Gastrocnemius medialis (tissue), 4 donors: ENCODE data around the gene PIK3C2G. TPM values are rescaled to one million over a fixed set of nuclear protein-coding genes. Genes with fewer than 3 reads are reported as not detected.

Source experiments
- ATAC-seq, 2 donors: fragments of 150-250 bp; one replicate each; pipeline ENCODE4 v1.9.1; 2016
- DNase-seq, 2 donors: peaks; one replicate each; pipeline ENCODE4 v3.0.0-alpha.2; 2019
- H3K27ac ChIP-seq, 4 donors: fragments of 200-600 bp; sonication (generic); 1 replicate in 1 of 4; 2 replicates in 3 of 4; pipeline ENCODE4 v1.5.1; 2016 to 2018; ENCODE audit warnings: mild to moderate bottlenecking in 2 of 4, moderate library complexity in 1 of 4
- H3K27me3 ChIP-seq, 3 donors: fragments of 200-600 bp; sonication (generic) in 2 of 3; 1 replicate in 1 of 3; 2 replicates in 2 of 3; pipeline versions ENCODE4 v1.5.1 to v1.6.0; 2016 to 2019; ENCODE audit warnings: mild to moderate bottlenecking in 1 of 3, moderate library complexity in 1 of 3
- H3K36me3 ChIP-seq, 2 donors: fragments of 200-600 bp; sonication (generic) in 1 of 2; one replicate each; pipeline ENCODE4 v1.5.1; 2017 to 2018
- H3K4me1 ChIP-seq, 2 donors: fragments of 200-600 bp; sonication (generic) in 1 of 2; one replicate each; pipeline ENCODE4 v1.5.1; 2016 to 2017; ENCODE audit warnings: mild to moderate bottlenecking in 2 of 2
- H3K4me3 ChIP-seq, 4 donors: fragments of 200-600 bp; sonication (generic) in 3 of 4; 1 replicate in 1 of 4; 2 replicates in 3 of 4; pipeline ENCODE4 v1.5.1; 2016 to 2019; ENCODE audit warnings: mild to moderate bottlenecking in 2 of 4
- H3K9me3 ChIP-seq, 3 donors: fragments of 200-600 bp; sonication (generic) in 2 of 3; 1 replicate in 1 of 3; 2 replicates in 2 of 3; pipeline ENCODE4 v1.5.1; 2016 to 2019
- CTCF ChIP-seq, 5 experiments: fragments of 450-650 bp in 3 of 5; fragments of 200-600 bp in 2 of 5; sonication (generic) in 2 of 5; IDR thresholded peaks in 4 of 5; conservative IDR thresholded peaks in 1 of 5; 1 replicate in 4 of 5; 2 replicates in 1 of 5; pipeline ENCODE4 v1.5.1; 2016 to 2019; ENCODE audit warnings: antibody characterized with exemption in 5 of 5, mild to moderate bottlenecking in 3 of 5, moderate library complexity in 3 of 5
- POLR2A ChIP-seq, 2 donors: fragments of 450-650 bp; IDR thresholded peaks; one replicate each; pipeline ENCODE4 v1.6.1; 2017; ENCODE audit warnings: antibody characterized with exemption in 2 of 2, mild to moderate bottlenecking in 2 of 2, moderate library complexity in 2 of 2
- in situ Hi-C, 4 donors: fragments of 200-750 bp; cut with MboI; loops; one replicate each; pipeline versions ENCODE4 v1.15.0 to v1.8.0; 2017; ENCODE audit warnings: low sequenced_read_pairs in 4 of 4
- intact Hi-C: fragments of 100-400 bp; cut with DNase I; formaldehyde crosslinking; loops from one replicate; pipeline ENCODE4 v1.15.1; 2023; ENCODE audit warnings: low total_unique reads
- total RNA-seq, 4 donors: library from RNA; depleted of rRNA; stranded (reverse); fragments of >200 nt; gene quantifications; one replicate each; pipeline versions ENCODE4 v1.1.0 to v1.2.3, GENCODE V29; 2016

PIK3C2G gene
- total RNA-seq, 4 donors from 2014 or later = 0.40 TPM; not detected in 3

GRCh38 chr12:18339633-18340032 lies 78.3 kb downstream of the PIK3C2G start:
- no peak overlapping the region for H3K27ac ChIP-seq
- no peaks in the 10 kb centered on the region for H3K9me3 ChIP-seq
- no peak overlapping the region for H3K4me3 ChIP-seq
- no peak for DNase-seq
- H3K27me3 ChIP-seq = no peaks in the 10 kb centered on the region
- H3K36me3 ChIP-seq = no peaks in the 10 kb centered on the region
- TF ChIP-seq POLR2A (IDR thresholded peaks at IDR 0.05) (no peak), CTCF (IDR thresholded peaks at IDR 0.05 in 4 of 5, conservative IDR thresholded peaks at IDR 0.05 in 1 of 5) (no peak)
- intact Hi-C loops (no loop called here), in situ Hi-C loops (no loop called here)
- no peak for ATAC-seq
- no peaks in the 10 kb centered on the region for H3K4me1 ChIP-seq

GRCh38 chr12:18340186-18340585 lies 78.9 kb downstream of the PIK3C2G start:
- in situ Hi-C loops (no loop called here), intact Hi-C loops (no loop called here)
- H3K36me3 ChIP-seq = no peaks in the 10 kb centered on the region
- no peaks in the 10 kb centered on the region for H3K27me3 ChIP-seq
- no peaks in the 10 kb centered on the region for H3K9me3 ChIP-seq
- no peak overlapping the region for H3K4me3 ChIP-seq
- ATAC-seq = no peak
- no peak overlapping the region for H3K27ac ChIP-seq
- no peaks in the 10 kb centered on the region for H3K4me1 ChIP-seq
- TF ChIP-seq POLR2A (IDR thresholded peaks at IDR 0.05) (no peak), CTCF (IDR thresholded peaks at IDR 0.05 in 4 of 5, conservative IDR thresholded peaks at IDR 0.05 in 1 of 5) (no peak)
- no peak for DNase-seq

- Histone ChIP-seq H3K4me3 (no peak overlapping the region), H3K9me3 (no peaks in the 10 kb centered on the region), H3K4me1 (no peaks in the 10 kb centered on the region), H3K36me3 (no peaks in the 10 kb centered on the region), H3K27ac (no peak overlapping the region), H3K27me3 (no peaks in the 10 kb centered on the region)
- intact Hi-C loops = no loop called here
- peak in 1 of 2 donors; percentile 39 for ATAC-seq
- DNase-seq = peak in 1 of 2 donors; percentile 30
- TF ChIP-seq CTCF (IDR thresholded peaks at IDR 0.05 in 4 of 5, conservative IDR thresholded peaks at IDR 0.05 in 1 of 5) (no peak), POLR2A (IDR thresholded peaks at IDR 0.05) (no peak)
- in situ Hi-C loops = no loop called here
Measured at GRCh38 chr12:18340786-18341185, 79.5 kb downstream of the PIK3C2G start.

GRCh38 chr12:18343708-18344107 lies 82.4 kb downstream of the PIK3C2G start:
- Histone ChIP-seq H3K4me3 (no peak overlapping the region), H3K4me1 (no peaks in the 10 kb centered on the region), H3K27me3 (no peaks in the 10 kb centered on the region), H3K9me3 (no peaks in the 10 kb centered on the region), H3K27ac (no peak overlapping the region), H3K36me3 (no peaks in the 10 kb centered on the region)
- in situ Hi-C loops = no loop called here
- no peak for DNase-seq
- no peak for TF ChIP-seq POLR2A (IDR thresholded peaks at IDR 0.05)
- TF ChIP-seq CTCF (IDR thresholded peaks at IDR 0.05 in 4 of 5, conservative IDR thresholded peaks at IDR 0.05 in 1 of 5) = no peak
- intact Hi-C loops = no loop called here
- no peak for ATAC-seq

- ATAC-seq (no peak), DNase-seq (no peak)
- H3K27ac ChIP-seq = no peak overlapping the region
- no peaks in the 10 kb centered on the region for H3K4me1 ChIP-seq
- intact Hi-C loops (no loop called here), in situ Hi-C loops (no loop called here)
- H3K27me3 ChIP-seq = no peaks in the 10 kb centered on the region
- no peak overlapping the region for H3K4me3 ChIP-seq
- H3K9me3 ChIP-seq = no peaks in the 10 kb centered on the region
- H3K36me3 ChIP-seq = no peaks in the 10 kb centered on the region
- TF ChIP-seq POLR2A (IDR thresholded peaks at IDR 0.05) (no peak), CTCF (IDR thresholded peaks at IDR 0.05 in 4 of 5, conservative IDR thresholded peaks at IDR 0.05 in 1 of 5) (no peak)
Measured at GRCh38 chr12:18345021-18345735, 83.9 kb downstream of the PIK3C2G start.
